NCI-H446 treated with DMSO at 0.1 percent for 48 hours (cell line): Measurements from ENCODE around the gene TK2.
"Not testable (repeated sequence)": the region's sequence is repeated elsewhere in the genome, so short reads cannot be mapped to it uniquely, and the experiment has no call there.

Experiments
- DNase-seq: peaks from one replicate; lab custom pipeline; 2025; lab: John Stamatoyannopoulos, UW

The TK2 gene

DNA sequence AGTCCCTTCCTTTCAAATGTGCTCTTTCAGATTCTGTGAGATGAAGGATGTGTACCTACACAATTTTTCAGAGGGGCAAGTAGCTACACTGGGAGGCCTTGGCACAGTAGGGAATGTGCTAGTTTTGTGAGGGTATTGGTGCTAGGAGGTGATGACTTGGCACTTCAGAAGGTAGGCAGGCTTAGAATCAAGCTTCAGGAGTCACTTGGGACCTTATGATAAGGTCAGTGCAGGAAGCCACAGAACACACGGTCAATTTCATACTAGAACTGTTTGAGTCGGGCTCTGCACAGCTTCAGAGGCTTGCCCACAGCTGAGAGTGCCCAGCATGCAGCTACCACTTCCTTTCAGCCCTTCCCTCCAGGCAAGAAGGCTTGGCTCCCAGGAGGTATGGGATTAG, 22.4 kb upstream of the TK2 start:
- DNase-seq, result no peak

GRCh38 chr16:66569827-66570405, 20.0 kb upstream of the TK2 start:
- no peak for DNase-seq

DNA sequence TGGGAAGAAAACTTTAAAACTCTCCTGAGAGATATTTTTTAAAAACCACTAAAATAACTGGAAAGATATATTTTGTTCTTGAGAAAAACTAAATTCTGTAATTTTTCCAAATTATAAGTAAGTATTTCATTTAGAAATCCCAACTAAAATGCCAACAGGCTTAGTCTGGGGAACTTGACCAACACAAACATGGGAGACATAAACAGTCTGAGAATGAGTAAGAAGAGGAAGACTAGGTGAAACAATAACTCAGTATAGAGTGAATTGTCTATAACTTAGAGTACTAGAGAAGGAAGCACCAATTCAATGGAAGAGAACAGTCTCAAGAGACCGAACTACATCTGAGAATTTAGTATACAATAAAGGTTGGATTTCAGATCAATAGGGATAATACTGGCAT, 19.2 kb upstream of the TK2 start:
- DNase-seq, result no peak

DNA sequence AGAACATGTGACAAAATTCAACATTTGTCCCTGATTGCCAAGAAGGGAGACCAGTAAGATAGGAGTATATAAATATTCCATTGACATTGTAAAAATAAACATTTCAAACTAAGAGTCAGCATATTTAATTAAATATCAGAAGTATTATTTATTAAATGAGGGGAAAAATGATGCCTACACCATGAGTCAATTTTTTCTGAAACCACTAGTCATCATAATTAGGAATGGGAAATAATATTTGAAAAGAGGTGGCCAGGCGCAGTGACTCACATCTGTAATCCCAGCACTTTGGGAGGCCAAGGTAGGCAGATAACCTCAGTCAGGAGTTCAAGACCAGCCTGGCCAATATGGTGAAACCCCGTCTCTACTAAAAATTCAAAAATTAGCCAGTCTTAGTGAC, 18.4 kb upstream of the TK2 start:
- no peak for DNase-seq

DNA sequence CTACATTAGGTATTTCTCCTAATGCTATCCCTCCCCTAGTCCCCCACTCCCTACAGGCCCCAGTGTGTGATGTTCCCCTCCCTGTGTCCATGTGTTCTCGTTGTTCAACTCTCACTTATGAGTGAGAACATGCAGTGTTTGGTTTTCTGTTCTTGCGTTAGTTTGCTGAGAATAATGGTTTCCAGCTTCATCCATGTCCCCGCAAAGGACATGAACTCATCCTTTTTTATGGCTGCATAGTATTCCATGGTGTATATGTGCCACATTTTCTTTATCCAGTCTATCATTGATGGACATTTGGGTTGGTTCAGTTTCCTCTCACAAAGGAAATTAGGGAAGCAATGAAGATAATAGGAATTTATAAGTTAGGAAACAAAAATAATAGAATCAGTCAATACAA, 17.3 kb upstream of the TK2 start:
- not testable (repeated sequence) for DNase-seq

- DNase-seq, result no peak
These were observed 16.4 kb upstream of the TK2 start, which contains the start of gene CMTM1 for GRCh38 chr16:66566051-66566901. Gene CMTM1, plus strand, starts transcription at chr16:66566439. Its CDS starts 75 bp downstream, at chr16:66566514.

- DNase-seq, result no peak
These were observed 13.8 kb upstream of the TK2 start for GRCh38 chr16:66563574-66564334.

DNA sequence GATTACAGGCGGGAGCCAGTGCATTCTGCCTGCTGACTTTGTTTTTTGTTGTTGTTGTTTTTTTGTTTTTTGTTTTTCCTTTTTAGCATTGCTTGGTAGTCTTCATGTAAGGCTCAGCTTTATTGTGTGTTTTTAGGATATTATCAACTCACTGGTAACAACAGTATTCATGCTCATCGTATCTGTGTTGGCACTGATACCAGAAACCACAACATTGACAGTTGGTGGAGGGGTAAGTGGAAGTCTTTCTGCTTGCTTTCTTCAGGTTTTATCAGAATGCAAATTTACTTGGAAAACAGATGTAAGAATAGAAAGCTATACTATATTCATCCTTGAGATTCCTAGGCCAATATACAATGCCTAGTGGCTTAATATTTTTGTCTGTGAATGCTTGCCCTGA, 13.1 kb upstream of the TK2 start:
- DNase-seq, result no peak

DNA sequence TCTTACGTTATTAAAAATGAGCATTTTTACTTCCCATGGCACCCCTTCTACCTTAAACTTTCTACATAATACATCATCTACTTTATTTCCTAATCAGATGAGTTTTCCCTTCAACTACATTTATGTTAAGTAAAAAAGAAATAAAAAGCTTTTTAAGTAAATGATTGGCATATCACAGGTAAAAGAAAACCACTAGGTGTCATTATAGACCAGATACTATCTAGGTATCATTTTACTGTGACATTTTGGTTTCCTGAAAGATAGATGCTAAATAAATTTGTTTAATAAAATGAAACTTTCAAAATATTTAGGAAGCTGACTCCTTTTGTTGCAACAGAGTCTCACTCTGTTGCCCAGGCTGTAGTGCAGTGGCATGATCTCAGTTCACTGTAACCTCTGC, 12.5 kb upstream of the TK2 start:
- DNase-seq, result no peak

DNA sequence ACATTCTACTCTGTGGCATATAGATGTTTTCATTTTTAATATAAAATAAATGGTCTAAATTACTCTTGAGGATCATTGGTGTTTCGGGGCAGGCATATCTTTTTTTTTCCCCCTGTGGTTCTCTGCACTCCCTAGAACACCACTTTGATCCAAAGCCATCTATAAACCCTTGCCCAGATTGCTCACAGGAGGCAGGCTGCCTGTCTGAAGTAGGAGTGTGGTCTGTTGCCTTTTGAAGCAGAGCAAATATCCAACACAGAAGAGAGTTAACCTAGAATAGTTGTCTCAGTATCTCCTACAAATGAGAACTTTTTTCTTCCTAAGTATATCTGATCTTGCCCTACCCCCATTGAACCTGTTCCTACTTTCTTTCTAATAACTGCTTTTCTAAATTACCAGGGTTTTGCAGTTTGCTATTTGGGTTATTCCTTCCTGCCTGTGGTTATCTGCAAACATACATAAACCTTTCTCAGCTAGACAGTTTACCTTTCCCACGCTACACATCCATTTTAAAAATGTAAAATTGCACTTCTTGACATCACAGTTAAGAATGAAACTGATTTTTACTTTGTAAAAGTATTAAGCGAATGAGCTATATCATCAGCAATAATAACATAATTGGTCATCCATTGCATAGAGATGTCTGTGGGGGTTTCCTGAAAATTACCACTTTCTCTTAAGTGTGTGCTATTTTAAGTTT, 11.6 kb upstream of the TK2 start:
- DNase-seq, result no peak

GRCh38 chr16:66560107-66560506, 10.2 kb upstream of the TK2 start:
- DNase-seq, result no peak

DNA sequence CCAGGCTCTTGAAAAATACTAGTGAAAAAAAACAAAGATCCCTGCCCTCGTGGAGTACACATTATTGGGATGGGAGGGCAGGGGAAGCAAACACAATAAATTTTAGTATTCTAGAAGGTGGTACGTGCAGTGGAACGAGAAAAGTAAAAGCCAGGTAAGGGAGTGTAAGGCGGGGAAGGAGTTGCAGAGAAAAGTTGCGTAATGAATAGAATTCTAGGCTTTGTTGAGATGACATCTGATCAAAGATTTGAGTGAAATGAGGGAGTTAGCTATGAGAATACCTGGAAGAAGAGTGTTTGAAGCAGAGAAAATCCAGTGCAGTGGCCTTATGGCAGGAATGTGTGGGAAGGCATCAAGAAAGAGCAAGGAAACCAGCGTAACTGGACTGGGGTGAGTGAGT, 4.6 kb upstream of the TK2 start:
- DNase-seq, result no peak

DNA sequence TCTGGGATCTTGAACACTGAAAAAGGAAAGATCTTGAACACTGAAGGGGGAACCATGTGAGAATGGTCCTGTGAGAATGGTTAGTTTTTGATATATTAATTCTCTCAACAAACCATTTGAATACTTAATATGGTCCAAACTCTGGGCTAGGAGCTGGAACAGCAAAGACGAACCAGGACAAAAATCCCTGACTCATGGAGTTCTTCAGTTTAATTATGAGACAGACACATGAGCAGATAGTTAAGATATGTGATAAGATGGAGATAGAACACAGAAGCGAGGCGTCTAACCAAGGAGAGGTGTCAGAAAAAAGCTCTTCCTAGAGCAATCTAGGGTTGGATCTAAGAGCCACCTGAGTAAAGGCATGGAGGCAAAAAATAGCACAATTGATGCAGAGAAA, 4.1 kb upstream of the TK2 start:
- no peak for DNase-seq

DNA sequence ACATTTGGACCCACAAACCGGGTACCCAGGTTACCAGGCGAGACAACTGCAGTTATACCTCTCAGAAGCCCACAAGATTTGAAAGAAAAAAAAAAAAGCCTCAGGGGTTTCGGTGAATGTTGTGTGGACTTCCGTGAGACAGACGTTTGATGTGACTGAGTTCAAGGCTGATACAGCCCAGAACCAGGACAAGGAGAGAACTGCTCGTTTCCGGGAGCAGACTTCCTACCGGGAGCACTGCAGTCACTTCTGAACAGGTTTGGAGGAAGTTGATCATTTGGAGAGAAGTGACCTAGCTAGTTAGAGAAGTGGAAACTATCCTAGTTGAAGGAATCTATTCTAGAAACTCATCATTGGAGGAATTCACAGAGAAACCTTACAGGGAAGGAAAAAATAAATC, 3.3 kb upstream of the TK2 start:
- DNase-seq, result no peak

GRCh38 chr16:66552286-66553177, 2.6 kb upstream of the TK2 start, which contains the start of gene CKLF:
Gene CKLF, plus strand, starts transcription at chr16:66552576. Its CDS starts 140 bp downstream, at chr16:66552716.
- peak; percentile 57 for DNase-seq

- no peak for DNase-seq
These were observed 1.9 kb upstream of the TK2 start for GRCh38 chr16:66551788-66552285.

- no peak for DNase-seq
These were observed 1.4 kb upstream of the TK2 start for GRCh38 chr16:66551348-66551759.

DNA sequence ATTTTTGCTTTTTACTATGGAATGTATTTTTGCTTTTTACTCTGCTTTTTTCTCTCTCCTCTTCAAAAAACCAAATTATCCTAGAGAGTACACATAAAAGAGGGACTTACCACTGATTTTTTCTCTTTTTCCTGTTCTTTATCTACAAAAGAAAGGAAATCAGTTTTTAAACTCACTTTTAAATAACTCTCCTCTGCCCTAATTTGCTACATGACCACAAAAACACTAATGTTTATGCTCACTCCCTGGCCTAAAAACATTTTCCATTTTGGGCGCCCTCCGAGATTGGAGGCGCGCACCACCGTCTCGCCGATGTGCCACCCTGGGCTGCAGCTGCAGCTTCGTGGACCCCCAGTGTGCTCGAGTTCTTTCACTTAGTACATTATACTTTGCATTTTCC, 1.1 kb downstream of the TK2 start:
- no peak for DNase-seq

- no peak for DNase-seq
These were observed 1.9 kb downstream of the TK2 start for GRCh38 chr16:66548068-66548467.

DNA sequence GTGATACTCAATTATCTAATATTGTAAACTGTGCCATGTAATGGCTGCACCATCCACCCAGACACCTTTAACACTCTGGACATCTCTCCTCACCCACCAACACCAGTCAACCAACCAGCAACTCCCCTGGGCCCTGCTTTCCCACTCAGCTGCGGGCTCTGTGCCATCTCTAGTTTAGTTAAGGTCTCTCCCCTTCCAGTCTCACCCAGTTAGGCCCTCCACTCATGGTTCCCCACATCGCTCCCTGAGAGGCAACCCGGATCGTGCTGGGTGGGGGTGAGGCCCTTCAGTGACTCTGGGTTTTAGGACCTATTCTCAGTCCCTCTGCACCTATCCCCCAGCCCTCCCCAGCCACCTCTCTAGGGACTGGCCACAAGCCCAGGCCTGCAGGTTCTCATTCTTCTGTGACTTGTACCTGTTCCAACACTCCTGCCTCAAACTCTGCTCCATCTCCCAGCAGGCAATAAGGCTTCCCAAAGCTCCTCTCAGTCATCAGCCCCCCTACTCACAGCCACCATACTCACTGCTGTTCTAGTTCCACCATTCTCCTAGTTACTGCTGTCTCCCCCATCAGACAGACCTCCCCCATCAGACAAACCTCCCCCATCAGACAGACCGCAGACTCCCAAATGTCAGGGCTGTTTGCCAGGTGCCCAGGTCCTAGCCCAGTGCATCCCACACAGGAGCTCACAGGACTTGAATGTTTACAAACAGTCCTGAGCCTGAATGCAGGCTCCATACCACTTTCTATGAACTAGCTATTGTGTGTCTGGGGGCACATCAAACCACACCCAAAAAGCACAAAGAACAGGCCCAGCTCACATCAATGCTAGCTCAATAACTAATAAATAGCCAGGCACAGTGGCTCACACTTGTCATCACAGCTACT, 2.6 kb downstream of the TK2 start:
- DNase-seq, result no peak
